Stimulated activated naive CD8-positive, alpha-beta T cell treated with anti-CD3 and anti-CD28 coated beads, Interleukin-15, Interleukin-2, amounts not matched to agents 100 ng/mL and 50 ng/mL, for 24 hours (primary cell): ENCODE results near the gene GNL2.
A peak's percentile ranks its signal among the peaks of the same experiment; 100 is the strongest.

Source experiments
- H3K27ac Mint-ChIP-seq: one replicate; pipeline ENCODE4 v1.8.0; 2021; ENCODE audit warnings: mild to moderate bottlenecking, mixed read lengths
- H3K27me3 Mint-ChIP-seq: one replicate; pipeline ENCODE4 v1.8.0; 2021; ENCODE audit warnings: mixed read lengths
- H3K36me3 Mint-ChIP-seq: one replicate; pipeline ENCODE4 v1.8.0; 2021; ENCODE audit warnings: low read depth, mixed read lengths
- H3K4me1 Mint-ChIP-seq: one replicate; pipeline ENCODE4 v1.8.0; 2021; ENCODE audit warnings: low read depth, mixed read lengths
- H3K4me3 Mint-ChIP-seq: one replicate; pipeline ENCODE4 v1.8.0; 2021; ENCODE audit warnings: mild to moderate bottlenecking, mixed read lengths
- H3K9me3 Mint-ChIP-seq: one replicate; pipeline ENCODE4 v1.8.0; 2021; ENCODE audit warnings: mixed read lengths

The GNL2 gene

DNA sequence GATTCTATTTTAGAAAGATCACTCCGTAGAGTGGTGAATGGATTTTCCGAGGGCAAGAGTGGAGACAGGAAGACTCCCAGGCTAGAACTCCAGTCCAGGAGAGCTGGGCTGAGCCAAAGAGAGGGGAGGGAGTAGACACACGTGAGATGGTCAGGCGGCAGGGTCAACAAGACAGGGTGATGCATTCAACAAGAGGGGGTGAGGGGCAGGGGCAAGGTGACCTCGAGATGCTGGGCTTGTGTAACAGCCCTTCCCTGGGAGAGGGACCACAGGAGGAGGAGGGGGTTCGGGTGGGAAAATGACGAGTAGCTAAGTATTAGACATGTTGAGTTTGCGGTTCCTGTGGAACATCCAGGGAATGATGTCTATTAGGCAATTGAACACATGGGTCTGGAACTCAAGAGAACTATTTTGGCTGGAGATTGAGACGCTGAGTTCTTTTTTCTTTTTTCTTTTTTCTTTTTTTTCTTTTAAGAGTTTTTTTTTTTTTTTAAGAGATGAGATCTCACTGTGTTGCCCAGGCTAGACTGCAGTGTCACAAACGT lies 25.7 kb upstream of the GNL2 start:
- Mint-ChIP-seq H3K4me1 (no peaks in the 10 kb centered on the region), H3K36me3 (no peaks in the 10 kb centered on the region), H3K27ac (no peak overlapping the region), H3K9me3 (no peaks in the 10 kb centered on the region), H3K27me3 (peaks cover 39% of the 10 kb centered on the region), H3K4me3 (no peak overlapping the region)

DNA sequence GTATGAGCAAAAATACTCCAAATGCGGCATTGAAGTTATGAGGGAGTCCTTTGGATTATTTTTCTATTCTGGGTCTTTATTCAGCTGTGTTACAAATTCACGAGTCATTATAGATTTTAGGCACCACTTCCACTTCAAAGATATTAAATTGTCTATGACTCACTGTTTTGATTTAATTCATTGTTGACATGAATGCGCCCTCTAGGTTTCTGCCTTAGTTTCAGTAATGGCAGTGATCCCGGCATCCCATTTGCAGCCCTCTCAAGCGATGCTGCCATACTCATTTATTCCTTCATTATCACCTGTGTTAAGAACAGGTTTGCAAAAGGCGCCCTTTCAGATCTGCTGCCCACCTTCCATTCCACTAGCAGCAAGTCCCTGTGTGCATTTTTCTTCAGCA lies 25.0 kb upstream of the GNL2 start:
- H3K27me3 Mint-ChIP-seq: peaks cover 40% of the 10 kb centered on the region
- H3K27ac Mint-ChIP-seq: no peak overlapping the region
- H3K36me3 Mint-ChIP-seq: no peaks in the 10 kb centered on the region
- H3K4me3 Mint-ChIP-seq: no peak overlapping the region
- H3K4me1 Mint-ChIP-seq: no peaks in the 10 kb centered on the region
- no peaks in the 10 kb centered on the region for H3K9me3 Mint-ChIP-seq

DNA sequence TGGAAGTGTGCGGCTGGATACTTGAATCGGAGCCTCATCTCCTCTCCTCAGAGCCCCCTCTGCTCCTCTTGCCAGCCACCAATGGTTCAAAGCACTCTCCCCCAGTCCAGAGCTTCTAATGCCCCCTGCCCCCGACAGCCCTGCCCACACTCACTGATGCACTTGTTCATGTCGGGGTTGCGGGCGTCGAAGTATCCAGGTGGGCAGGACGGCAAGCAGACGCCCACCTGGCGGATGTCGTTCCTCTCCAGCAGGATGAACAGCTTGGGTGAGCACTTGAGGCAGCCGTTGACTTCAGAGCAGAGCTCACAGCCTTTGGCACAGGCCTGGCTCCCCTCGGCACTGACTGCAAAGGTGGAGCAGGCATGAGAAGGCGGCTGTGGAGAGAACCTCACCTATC lies 20.6 kb upstream of the GNL2 start:
- no peaks in the 10 kb centered on the region for H3K9me3 Mint-ChIP-seq
- H3K27me3 Mint-ChIP-seq: peaks cover 41% of the 10 kb centered on the region
- no peak overlapping the region for H3K27ac Mint-ChIP-seq
- no peaks in the 10 kb centered on the region for H3K36me3 Mint-ChIP-seq
- H3K4me3 Mint-ChIP-seq: no peak overlapping the region
- no peaks in the 10 kb centered on the region for H3K4me1 Mint-ChIP-seq

DNA sequence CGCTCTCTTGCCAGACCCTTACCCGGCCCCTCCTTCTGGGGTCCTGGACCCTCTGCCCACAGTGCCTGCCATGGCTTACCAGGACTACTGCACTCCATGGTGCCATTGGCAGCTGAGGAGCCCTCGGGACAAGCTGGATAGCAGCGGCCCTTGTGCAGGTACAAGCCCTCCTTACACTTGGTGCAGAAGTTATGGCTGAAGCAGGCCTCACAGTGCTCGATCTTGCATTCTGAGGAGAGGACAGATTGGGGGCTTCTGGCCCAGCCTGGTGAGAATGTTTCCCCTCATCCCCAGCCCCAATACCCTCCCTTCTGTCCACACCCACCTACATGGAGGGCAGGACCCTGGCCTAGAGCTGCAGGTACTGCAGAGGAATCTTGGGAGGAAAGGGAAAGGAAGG lies 18.4 kb upstream of the GNL2 start:
- Mint-ChIP-seq H3K36me3 (no peaks in the 10 kb centered on the region), H3K9me3 (no peaks in the 10 kb centered on the region), H3K27me3 (peaks cover 34% of the 10 kb centered on the region), H3K4me1 (no peaks in the 10 kb centered on the region), H3K27ac (no peak overlapping the region), H3K4me3 (no peak overlapping the region)

DNA sequence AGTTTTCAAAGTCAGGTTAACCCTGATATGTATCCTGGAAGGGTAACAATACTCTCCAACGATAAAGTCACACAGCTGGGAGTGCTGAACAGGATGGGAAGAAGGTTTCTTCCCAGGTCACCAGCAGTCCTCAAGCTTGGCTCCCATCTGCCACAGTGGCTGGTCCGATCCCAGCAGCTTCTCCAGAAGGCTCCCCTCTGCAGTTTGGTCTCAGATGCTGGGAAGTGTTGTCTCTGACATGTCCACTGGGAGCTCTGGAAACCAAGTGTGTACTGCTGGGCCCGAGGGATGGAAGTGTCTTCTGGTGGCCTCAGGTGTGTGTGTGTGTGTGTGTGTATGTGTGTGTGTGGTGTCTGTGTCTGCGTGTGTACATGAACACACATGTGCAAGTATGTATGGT lies 16.4 kb upstream of the GNL2 start:
- Mint-ChIP-seq H3K9me3 (no peaks in the 10 kb centered on the region), H3K36me3 (no peaks in the 10 kb centered on the region), H3K27ac (no peak overlapping the region), H3K27me3 (peaks cover 21% of the 10 kb centered on the region), H3K4me3 (no peak overlapping the region), H3K4me1 (no peaks in the 10 kb centered on the region)

DNA sequence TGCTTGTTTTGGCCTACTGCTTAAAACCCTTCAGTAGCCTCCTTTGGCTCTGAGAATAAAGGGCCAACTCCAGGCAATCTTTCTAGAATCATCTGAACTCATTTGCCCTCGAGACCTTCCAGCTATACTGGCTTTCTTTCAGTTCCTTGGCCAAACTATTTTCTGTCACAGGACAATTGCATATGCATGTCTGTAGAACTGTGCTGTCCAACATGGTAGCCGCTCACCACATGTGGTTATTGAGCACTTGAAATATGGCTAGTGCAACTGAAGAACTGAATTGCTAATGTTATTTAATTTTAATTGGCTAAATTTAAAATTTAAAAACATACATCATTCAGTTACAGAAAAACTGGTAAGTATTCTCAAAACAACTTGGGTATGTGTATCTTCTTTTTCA lies 14.3 kb upstream of the GNL2 start:
- H3K4me1 Mint-ChIP-seq: no peaks in the 10 kb centered on the region
- no peaks in the 10 kb centered on the region for H3K9me3 Mint-ChIP-seq
- H3K27ac Mint-ChIP-seq: no peak overlapping the region
- no peak overlapping the region for H3K4me3 Mint-ChIP-seq
- peaks cover under 1% of the 10 kb centered on the region for H3K27me3 Mint-ChIP-seq
- no peaks in the 10 kb centered on the region for H3K36me3 Mint-ChIP-seq

DNA sequence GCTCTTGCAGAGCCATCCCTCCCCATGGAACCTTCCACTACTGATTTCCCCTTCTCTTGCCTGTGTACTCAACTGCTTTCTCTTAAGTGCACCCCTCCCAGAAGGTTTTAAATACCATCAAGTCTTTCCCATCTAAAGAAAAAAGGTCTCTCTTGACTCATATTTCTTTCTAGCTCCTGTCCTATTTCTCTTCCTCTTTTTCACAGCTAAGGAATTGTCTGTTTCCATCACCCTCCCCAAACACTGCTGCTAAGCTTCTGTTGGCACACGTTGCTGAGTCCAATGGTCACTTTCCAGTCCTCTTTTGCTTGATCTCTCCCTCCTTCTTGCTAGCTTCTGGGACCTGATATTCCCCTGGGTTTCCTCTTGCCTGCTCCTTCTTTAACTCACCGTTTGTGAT lies 13.3 kb upstream of the GNL2 start:
- Mint-ChIP-seq H3K36me3 (no peaks in the 10 kb centered on the region), H3K4me3 (no peak overlapping the region), H3K27me3 (no peaks in the 10 kb centered on the region), H3K4me1 (no peaks in the 10 kb centered on the region), H3K9me3 (no peaks in the 10 kb centered on the region), H3K27ac (no peak overlapping the region)

DNA sequence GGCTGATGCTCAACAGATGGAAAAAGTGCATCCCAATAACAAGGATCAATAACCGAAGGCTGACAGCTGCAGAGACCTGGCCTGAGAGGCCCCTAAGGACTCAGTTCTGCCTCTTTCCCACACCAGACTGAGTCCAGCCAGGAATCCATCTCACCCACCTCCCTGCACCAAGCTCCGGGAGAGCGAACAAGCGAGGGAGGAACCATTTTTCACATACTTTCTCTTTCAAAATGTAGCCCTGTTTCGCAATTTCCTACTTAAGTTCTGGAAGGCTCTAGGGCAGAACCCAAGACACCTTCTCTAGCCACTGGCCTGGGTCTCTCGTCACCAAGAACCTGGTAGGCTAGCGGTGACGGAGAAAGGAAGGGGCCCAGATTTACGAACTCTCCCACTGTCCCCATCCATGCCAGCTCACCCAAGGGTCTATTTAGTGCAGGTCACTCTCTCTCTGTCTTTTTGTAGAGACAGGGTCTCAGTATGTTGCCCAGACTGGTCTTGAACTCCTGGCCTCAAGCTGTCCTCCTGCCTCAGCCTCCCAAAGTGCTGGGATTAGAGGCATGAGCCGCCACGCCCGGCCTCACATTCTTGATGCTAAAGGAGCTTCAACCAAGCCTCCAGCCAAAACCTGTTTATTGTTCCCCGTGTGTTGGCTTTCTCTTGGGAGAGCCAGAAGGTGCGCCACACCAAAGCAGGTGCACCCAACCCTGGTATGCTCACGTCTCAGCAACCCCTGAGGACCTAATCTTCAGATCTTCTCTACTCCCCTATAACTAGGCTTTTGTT lies 10.9 kb upstream of the GNL2 start:
- Mint-ChIP-seq H3K27ac (no peak overlapping the region), H3K36me3 (no peaks in the 10 kb centered on the region), H3K4me3 (no peak overlapping the region), H3K27me3 (peaks cover 5% of the 10 kb centered on the region), H3K9me3 (no peaks in the 10 kb centered on the region), H3K4me1 (no peaks in the 10 kb centered on the region)

DNA sequence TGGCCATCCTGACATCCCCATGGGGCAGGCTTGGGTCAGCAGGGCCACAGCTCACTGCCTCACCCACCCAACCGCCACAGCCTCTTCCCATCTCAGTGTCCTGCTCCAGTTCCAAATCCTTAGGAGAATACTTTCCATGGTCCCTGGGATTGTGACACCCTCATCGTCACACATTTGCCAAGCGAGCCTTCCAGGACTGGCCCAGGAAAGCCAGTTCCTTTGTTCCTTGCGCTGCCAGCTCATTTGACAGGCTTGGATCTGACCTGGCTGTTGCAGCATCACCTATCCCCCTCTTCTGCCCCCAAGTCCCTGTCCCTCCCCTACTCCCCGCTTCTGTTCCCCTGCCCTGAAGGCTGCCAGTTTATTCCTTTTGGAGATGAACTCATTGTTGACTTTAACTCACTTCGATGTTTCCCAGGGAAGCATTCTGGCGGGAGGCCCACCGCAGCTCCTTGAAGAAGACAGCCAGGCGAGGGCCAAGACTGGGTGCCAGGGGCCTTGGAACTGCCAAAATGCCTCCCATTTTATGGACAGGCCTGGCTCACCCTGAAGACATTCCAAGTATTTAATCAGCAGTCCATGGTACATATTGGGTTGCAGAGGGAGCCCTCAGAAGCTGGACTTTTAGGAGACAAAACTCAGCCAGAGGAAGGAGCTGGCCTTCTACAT lies 10.2 kb upstream of the GNL2 start:
- no peaks in the 10 kb centered on the region for H3K9me3 Mint-ChIP-seq
- no peak overlapping the region for H3K4me3 Mint-ChIP-seq
- H3K27me3 Mint-ChIP-seq: peaks cover 5% of the 10 kb centered on the region
- no peaks in the 10 kb centered on the region for H3K4me1 Mint-ChIP-seq
- no peaks in the 10 kb centered on the region for H3K36me3 Mint-ChIP-seq
- H3K27ac Mint-ChIP-seq: no peak overlapping the region

DNA sequence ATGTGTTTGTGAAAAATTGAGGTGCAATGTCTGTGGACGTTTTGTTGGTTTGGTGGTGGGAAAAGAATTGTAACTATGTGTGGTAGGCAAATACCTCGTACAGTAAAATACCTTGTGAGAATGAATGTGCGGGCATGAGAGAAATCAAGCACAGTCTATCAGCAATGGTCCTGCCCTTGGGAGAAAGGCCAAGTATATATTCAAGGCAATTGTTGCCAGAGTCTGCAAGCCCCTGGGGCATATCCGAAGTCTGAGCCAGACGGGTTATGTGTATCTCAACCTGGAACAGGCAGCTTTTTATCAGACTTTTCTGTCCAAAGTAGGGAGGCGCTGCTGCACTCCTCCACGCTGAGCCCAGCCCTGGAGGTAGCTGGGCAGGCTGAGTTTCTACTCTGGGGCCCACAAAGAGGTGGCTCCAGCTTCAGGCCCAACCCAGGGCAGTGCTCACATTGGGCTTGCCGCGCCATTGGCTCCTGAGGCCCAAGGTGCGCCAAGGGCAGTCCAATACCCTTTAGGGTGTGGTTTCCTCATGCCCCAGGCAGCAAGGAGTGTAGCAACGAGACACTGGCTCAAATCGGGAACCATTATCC lies 9.4 kb upstream of the GNL2 start:
- Mint-ChIP-seq H3K9me3 (no peaks in the 10 kb centered on the region), H3K36me3 (no peaks in the 10 kb centered on the region), H3K27ac (no peak overlapping the region), H3K4me1 (no peaks in the 10 kb centered on the region), H3K27me3 (peaks cover 5% of the 10 kb centered on the region), H3K4me3 (no peak overlapping the region)

DNA sequence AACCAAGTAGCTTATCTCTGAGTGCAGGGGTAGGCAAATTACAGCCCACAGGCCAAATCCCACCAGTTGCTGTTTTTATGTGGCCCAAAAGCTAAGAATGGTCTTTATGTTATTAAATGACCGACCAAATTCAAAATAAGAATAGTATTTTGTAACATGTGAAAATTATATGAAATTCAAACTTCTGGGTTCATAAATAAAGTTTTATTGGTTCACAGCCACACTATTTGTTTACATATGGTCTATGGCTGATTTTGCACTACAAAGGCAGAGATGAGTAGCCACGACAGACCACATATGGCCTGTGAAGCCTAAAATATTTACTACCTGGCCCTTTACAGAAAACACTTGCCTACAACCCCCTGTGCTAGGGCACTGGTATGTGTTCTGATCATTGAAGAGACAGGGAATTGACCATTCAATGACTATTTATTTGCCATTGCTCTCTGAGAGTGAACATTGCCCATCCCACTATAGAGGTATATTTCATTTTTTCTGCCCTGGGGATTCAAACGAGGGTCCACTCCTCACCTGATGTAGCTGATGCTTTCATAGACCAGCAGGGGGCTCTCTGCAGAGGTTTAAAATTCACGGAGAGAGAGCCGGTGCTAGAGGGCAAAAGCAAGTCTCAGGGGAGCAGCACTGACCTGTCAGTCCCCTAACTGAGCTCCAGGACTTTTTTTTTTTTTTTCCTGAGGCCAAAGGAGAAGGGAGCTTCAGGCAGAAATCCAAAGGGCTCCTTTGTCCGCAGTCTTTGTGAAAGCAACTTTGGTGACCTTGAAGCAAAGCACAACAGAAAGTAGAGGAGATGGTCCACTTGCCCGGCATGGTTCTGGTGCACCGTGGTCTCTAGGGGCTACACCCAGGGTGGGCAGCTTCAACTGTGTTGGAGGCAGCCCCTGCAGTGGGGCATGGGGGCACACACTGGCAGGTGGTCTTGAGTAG lies 7.3 kb upstream of the GNL2 start:
- no peak overlapping the region for H3K4me3 Mint-ChIP-seq
- no peaks in the 10 kb centered on the region for H3K9me3 Mint-ChIP-seq
- peaks cover 5% of the 10 kb centered on the region for H3K27me3 Mint-ChIP-seq
- H3K27ac Mint-ChIP-seq: no peak overlapping the region
- no peaks in the 10 kb centered on the region for H3K4me1 Mint-ChIP-seq
- no peaks in the 10 kb centered on the region for H3K36me3 Mint-ChIP-seq

DNA sequence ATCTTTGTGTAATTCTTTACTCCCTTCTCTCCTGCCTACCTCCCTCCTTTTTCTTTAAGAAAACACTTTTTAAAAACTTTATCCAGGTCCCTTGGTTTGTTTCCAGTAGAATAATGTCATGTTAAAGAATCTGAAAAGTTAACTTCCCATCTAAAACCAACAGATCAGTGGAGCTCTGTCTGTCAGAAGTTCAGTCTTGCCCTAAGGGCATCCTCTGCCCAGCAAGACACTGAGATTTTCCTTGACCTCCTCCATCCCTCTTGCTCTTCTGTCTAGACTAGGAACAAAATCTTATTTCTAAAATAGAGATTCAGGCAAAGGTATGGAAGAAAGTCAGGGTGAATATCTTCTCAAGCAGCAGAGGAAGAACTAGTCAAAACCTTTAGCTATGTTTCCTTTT lies 5.7 kb upstream of the GNL2 start:
- Mint-ChIP-seq H3K4me3 (no peak overlapping the region), H3K9me3 (no peaks in the 10 kb centered on the region), H3K4me1 (peaks cover 5% of the 10 kb centered on the region), H3K27me3 (peaks cover 5% of the 10 kb centered on the region), H3K36me3 (no peaks in the 10 kb centered on the region), H3K27ac (no peak overlapping the region)

DNA sequence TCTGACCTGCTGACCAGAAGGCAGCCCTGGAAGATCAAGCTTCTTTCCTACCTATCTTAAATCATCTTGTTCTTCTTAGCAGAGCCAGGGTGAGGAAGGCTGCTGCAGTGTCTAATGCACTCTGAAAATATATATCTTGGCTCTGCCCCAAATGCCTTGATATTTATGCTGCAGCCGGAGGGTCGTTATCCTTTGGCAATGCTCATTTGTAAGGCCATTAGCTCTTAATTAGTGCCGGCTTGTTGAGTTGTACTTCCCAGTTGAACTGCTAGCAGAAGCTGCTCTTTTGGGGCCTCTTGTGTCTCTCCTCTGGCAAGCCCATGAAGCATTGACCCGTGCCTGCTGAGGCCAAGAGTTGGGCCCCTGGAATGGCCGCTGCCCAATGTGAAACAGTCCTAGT lies 4.2 kb upstream of the GNL2 start:
- H3K4me1 Mint-ChIP-seq: peaks cover 13% of the 10 kb centered on the region
- H3K27ac Mint-ChIP-seq: no peak overlapping the region
- peaks cover 7% of the 10 kb centered on the region for H3K36me3 Mint-ChIP-seq
- H3K4me3 Mint-ChIP-seq: no peak overlapping the region
- peaks cover 5% of the 10 kb centered on the region for H3K27me3 Mint-ChIP-seq
- no peaks in the 10 kb centered on the region for H3K9me3 Mint-ChIP-seq

DNA sequence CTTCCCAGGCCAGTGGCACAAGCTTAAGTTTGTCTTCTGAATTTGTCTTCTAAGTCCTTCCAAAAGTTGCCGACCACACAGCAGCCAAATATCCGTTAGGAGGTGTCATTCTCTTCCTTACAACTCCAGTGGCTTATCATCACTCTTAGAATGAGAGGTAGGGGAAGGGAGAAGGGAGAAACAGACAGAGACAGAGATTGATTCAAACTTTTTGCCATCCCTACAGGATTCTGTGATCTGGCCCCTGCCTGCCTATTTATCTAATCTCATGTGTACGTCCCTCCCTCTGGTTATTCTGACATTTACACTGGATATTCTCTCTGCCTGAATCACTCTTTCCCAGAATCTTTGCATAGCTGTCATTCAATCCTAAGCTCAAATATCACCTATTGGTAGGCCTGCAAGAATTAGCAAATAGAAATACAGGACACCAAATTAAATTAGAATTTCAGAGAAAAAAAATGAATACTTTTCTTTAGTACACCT lies 488 bp upstream of the GNL2 start:
- Mint-ChIP-seq H3K9me3 (no peaks in the 10 kb centered on the region), H3K27ac (peak overlapping the region; percentile 97), H3K4me3 (peak overlapping the region; percentile 100), H3K4me1 (peaks cover 38% of the 10 kb centered on the region), H3K27me3 (no peaks in the 10 kb centered on the region), H3K36me3 (peaks cover 31% of the 10 kb centered on the region)
